DMS79 treated with DMSO at 0.1 percent for 48 hours (cell line): Measurements from ENCODE around the gene RAB3GAP1.
"Not testable (repeated sequence)": the region's sequence is repeated elsewhere in the genome, so short reads cannot be mapped to it uniquely, and the experiment has no call there.

Experiments used
- DNase-seq: peaks from one replicate; lab custom pipeline; 2025; lab: John Stamatoyannopoulos, UW

The RAB3GAP1 gene

DNA sequence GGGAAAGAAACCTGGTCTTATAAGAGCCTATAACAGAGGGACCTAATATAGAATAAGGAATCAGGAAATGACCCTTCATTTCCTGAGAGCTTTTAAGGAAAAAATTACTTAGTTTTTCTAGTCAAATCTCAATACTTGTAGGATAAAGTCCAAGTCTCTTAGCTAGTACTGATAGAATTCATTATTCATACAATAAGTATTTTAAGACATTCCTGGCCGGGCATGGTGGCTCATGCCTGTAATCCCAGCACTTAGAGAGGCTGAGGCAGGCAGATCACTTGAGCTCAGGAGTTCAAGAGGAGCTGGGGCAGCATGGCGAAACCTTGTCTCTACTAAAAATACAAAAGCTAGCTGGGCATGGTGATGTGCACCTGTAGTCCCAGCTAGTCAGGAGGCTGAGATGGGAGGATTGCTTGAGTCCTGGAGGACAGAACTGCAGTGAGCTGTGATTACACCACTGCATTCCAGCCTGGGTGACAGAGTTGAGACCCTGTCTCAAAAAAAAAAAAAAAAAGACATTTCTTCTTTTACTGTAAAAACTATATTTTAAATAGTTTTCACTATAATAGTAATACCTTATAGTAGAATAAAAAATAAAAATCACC lies 3.2 kb downstream of the RAB3GAP1 start:
- no peak for DNase-seq

DNA sequence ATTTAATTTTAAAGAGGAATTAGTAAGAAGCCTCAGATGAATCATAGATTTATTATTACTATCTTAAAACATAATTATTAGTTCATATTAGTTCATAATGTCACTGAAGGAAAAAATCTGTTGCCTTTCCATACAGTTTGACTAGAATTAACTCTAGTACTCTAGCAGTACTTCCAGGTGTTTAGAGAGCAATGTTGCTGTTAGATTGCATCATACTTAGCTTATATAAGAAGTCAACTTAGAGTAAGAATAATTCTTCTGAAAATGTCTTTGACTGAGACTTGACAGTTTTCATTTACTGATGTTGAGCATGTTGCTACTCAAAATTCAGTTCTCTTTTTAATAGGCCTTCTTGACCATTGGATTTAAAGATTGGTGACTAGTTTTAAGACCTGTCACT lies 4.7 kb downstream of the RAB3GAP1 start:
- no peak for DNase-seq

DNA sequence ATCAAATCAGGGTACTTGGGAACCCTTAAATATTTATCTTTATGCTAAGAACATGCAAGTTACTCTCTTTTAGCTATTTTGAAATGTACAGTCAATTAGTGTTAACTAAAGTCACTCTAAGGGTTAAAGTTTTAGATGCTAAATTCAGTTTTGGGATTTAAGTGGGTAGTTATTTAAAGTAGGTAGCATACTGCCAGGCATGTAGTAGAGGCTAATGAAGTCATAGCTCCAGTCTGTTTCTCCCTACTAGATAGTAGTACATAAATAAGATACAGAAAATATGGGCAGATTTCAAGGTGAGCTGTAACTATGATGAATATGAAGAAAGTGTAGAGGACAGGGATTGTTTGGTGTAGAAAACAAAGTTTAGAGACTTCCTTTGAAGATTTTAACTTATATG lies 7.5 kb downstream of the RAB3GAP1 start:
- no peak for DNase-seq

DNA sequence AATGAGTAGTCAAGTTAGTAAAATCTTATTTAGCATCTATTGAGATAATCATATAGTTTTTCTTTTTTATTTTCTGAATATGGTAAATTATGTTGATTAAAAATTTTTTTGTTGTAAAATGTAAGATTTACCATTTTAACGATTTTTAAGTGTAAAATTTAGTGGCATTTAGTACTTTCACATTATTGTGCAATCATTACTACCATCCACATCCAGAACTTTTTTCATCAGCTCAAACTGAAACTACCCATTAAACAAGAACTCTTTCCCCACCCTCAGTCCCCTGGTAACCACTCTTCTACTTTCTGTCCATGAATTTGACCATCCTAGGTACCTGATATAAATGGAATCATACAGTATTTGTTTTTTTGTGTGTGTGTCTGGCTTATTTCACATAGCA lies 11.1 kb downstream of the RAB3GAP1 start:
- DNase-seq, result no peak

DNA sequence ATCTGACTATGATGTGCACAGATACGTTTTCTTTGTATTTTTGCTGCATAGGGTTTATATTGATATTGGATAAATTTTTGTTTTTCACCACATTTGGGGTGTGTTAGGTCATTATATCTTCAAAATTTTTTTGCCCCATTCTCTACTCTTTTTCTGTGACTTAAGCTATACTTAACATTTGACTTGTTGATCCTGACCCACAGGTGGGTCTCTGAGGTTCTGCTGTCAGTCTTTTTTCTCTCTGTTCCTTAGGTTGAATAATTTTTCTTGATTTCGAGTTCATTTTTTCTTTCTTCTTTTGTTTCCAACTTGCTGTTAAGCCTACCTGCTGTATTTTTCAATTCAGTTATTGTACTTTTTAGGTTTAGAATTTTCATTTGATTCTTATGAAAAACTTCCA lies 12.1 kb downstream of the RAB3GAP1 start:
- no peak for DNase-seq

DNA sequence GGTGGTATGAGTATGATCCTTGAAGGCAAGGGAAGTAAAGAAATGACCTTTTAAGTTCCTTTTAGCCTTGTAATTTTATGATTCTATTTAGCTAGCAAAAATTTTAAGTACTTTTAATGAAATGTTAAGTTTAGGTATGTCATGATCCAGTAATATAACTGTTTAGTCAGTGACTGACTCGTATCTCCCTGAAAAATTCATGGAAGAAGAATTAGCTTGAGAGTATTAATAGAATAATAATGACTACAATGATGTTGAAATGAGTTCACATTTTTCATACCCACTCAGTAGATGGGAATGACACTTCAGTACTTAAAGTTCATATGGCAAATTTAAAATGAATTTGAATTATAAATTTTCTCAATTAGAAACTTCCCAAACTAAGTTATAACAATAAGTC lies 14.6 kb downstream of the RAB3GAP1 start:
- no peak for DNase-seq

DNA sequence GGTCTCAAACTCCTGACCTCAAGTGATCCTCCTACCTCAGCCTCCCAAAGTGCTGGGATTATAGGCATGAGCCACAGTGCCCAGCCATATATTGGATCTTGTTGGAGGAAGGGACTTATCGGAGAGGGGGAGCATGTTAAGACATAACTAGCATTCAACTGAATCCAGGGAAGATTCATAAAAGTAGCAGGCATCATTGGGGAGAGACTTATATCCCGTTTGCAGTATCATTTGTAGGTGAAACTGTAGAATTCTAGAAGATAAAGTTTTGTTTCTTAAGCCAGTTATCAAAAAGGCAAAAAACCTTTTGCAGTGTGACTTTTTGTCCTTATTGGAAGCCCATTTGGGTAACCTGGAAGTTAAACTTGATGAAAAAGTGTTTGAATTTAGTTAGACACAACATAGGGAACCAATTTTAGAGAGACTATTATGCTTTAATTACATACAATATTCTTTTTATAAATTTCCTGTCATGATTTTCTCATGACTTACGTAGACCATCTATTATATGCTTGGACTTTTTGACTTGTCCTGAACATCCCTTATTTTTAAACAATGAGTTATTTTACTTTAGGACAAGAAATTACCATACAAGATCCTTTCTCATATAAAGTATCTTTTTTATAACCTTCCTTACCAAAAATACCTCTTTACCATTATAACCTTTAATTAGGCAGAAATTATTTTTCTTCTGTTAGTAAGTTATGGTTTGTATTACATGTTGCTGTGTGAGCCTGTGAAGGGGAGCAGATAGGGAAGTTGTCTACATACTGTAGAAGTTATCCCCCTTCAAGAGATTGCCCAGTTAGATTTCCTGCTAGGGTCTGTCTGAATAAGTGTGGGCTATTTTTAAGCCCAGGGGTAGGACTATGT lies 20.3 kb downstream of the RAB3GAP1 start:
- DNase-seq, result peak; percentile 17

DNA sequence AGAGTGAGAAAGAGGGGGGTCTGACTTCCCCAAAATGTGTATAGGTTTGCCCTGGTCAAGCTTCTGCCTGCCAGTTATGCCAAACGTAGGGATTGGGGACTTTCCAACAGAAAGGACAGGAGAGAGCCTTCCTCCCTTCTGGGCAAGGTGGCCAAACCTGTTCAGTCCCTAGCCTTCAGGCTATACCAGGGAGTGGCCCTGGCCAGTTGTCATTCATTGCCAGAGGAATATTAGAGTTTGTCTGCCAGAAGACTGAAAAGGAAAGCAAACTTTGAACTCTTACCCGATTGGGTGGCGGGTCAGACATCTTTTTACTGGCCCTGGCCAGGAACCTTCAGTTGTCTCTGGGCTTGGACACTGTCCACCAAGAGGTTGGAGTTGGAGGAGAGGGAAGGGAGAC lies 22.1 kb downstream of the RAB3GAP1 start:
- DNase-seq, result no peak

DNA sequence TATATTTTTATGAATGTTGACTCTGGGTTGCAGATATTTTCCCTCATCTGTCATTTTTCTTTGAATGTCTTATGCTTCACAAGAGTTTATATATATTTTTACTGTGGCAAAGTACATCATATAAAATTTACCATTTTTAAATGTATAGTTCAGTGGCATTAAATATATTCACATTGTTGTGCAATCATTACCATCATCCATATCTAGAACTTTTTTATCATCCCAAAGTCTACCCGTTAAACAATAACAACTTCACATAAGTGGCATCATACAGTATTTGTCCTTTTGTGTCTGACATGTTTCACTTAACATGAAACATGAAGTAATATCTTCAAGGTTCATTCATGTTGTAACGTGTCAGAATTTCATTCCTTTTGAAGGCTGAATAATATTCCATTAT lies 24.5 kb downstream of the RAB3GAP1 start:
- DNase-seq, result no peak

DNA sequence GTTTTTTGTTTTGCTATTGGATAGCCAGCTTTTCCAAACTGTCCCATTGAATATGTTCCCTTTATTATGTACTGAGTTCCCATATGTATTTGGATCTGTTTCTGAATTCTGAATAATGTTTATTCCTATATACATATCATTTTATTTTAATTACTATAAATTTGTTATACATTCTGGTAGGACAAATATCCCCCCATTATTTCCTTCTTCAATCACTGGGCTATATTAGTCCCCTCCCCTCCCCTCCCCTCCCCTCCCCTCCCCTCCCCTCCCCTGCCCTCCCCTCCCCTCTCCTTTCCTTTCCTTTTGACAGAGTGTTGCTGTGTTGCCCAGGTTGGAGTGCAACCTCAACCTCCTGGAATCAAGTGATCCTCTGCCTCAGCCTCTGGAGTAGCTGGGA lies 26.3 kb downstream of the RAB3GAP1 start:
- no peak for DNase-seq

DNA sequence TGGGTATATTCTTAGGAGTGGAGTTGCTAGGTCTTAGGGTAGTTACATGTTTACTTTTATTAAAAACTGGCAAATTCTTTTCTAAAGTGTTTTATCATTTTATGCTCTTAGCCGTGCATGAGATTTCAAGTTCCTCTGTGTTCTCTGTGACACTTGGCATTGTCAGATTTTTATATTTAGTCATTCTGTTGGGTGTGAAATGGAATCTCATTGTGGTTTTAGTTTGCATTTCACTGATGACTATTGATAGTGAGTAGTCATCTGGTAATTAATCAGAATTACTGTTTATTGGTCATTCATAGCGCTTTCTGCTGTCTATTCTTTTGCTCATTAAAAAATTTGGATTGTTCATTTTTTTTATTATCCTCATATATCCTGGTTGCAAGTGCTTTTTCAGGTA lies 34.1 kb downstream of the RAB3GAP1 start:
- no peak for DNase-seq

DNA sequence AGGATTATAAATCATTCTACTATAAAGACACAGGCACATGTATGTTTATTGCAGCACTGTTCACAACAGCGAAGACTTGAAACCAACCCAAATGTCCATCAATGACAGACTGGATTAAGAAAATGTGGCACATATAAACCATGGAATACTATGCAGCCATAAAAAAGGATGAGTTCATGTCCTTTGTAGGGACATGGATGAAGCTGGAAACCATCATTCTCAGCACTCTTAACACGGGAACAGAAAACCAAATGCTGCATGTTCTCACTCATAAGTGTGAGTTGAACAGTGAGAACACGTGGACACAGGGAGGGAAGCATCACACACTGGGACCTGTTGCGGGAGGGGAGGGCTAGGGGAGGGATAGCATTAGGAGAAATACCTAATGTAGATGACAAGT lies 37.5 kb downstream of the RAB3GAP1 start:
- not testable (repeated sequence) for DNase-seq

DNA sequence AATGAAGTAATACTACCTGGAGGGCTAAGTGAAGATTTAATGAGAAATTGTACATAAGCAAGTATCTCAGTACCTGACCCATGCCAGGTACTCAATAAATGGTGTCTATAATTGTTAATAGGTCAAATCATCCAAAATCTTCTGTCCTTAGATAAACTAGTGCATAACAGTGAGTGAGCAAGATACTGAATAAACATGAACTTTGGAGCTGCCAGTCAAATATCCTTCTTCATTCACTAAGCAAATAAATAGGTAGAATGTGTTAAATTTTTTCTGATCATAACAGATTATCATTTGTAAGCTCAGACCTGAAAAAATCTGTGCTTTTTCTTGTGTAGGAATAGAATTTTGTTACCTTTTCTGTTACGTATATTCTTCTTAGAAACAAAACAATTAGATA lies 39.6 kb downstream of the RAB3GAP1 start:
- DNase-seq, result no peak

DNA sequence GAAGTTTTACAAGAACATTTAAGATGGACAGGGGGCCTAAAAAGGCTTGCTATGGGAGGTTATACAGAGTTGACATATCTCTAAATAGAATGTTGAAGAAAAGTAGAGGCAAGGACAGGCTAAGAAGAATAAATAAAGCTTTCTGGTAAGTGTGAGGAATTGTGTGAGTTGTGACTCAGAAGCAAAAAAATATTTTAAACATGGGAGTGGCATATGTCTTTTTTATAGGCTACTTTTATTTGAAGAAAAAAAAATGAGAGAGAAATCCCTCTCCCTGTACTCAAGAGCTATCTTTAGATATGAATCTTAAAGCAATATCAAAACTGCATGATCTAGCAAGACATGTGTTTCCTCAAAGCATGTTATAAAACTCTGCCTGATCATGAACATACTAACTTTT lies 41.1 kb downstream of the RAB3GAP1 start:
- DNase-seq, result no peak

DNA sequence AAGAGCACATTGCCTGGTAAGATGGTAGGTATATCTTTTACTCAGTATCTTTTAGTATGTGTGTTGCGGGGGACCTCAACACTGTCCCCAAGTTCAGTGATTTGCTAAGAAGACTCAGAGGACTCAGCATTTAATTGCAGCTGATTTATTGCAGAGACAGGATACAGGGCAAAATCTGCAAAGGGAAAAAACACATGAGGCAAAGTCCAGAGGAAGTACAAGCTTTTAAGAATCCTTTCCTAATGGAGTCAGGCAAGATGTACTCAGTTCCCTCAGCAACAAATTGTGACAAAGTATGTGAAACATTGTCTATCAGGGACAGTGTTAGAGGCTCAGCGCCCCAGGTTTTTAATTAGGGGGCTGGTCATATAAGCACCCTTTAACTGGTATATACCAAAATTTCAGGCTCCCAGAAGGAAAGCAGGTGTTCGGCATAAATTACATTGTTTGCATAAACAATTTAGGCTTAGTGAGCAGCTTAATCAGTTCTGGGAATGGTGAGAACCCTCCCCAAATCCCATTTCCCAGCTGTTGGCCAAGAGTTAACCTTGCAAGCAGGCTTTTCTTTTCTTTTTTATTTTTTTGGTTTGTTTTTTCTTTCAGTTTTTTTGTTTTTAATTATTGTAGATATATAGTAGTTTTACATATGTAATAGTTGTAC lies 41.7 kb downstream of the RAB3GAP1 start:
- DNase-seq, result no peak

DNA sequence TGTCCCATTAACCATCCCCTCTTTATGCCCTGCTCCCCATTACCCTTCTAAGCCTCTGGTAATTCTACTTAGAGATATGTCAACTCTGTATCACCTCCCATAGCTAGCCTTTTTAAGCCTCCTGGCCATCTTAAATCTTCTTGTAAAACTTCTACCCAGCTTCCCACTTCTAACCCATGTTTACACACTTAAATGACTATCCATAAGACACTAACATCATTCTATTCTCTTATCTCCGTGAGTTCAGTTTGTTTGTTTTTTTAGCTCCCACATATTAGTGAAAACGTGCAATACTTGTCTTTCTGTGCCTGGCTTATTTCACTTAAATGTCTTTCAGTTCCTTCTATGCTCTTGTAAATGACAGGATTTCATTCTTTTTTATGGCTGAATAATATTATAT lies 42.4 kb downstream of the RAB3GAP1 start:
- DNase-seq, result no peak

DNA sequence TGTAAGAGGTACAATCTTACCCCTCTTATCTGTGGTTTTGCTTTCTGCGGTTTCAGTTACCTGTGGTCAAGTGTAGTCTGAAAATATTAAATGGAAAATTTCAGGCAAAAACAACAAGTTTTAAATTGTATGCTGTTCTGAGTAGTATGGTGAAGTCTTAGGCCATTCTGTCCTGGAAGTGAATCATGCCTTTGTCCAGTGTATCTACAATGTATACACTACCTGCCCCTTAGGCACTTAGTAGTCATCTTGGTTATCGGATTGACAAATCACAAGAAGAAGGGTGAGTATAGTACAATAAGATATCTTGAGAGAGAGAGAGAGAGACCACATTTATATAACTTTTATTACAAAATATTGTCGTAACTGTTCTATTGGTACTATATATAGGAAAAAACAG lies 43.5 kb downstream of the RAB3GAP1 start:
- no peak for DNase-seq

DNA sequence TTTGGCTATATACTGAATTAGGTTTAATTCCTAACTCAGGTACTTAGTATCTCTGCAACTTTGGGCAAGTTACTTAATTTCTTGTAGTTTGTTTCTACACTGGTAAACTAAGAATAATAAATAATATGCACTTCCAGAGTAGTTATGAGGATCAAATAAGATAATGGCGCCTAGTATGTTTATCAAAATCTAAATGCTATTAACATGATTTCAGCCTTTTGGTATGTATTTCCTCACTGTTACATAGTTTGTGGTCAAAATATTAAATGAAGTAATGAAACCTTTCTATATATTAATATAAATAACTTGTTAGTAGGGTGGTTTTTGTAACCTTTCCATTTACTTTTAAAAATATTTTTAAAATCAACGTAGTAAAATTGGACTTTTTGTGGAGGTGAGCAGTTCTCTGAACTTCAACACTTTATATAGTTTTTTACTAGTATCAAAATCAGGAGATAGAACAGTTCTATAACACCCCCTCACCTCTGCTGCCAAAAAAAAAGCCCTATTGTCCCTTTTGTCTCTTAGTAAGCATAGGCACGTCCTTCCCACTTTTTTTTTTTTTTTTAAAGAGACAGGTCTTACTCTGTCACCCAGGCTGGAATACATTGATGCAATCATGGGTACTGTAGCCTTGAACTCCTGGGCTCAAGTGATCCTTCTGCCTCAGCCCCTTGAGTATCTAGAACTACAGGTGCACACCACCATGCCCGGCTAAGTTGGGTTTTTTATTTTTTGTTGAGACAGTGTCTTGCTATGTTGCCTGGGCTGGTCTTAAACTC lies 44.8 kb downstream of the RAB3GAP1 start:
- no peak for DNase-seq

DNA sequence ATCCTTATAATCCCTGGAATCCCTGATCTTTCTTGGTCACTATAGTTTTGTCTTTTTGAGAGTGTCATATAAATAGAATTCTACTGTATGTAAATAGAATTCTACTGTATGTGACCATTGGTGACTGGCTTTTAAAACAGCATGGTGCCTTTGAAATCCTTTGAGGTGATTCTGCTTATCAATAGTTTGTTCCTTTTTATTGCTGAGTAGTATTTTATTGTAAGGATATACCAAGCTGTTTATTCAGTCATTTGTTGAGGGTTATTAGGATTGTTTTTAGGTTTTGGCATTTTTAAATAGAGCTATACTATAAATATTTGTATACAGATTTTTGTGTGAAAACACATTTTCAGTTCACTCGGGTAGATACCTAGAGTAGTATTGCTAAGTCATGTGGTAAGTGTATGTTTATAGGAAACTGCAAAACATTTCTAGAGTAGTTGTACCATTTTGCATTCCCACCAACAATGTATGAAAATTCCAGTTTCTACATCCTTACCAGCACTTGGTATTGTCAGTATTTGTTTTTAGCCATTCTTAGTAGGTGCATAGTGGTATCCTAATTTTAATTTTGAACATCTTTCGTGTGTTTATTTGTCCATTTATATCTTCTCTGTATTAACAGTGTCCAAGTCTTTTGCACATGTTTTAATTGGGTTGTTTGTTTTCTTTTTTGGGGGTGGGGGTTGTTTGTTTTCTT lies 45.6 kb downstream of the RAB3GAP1 start:
- DNase-seq, result no peak

DNA sequence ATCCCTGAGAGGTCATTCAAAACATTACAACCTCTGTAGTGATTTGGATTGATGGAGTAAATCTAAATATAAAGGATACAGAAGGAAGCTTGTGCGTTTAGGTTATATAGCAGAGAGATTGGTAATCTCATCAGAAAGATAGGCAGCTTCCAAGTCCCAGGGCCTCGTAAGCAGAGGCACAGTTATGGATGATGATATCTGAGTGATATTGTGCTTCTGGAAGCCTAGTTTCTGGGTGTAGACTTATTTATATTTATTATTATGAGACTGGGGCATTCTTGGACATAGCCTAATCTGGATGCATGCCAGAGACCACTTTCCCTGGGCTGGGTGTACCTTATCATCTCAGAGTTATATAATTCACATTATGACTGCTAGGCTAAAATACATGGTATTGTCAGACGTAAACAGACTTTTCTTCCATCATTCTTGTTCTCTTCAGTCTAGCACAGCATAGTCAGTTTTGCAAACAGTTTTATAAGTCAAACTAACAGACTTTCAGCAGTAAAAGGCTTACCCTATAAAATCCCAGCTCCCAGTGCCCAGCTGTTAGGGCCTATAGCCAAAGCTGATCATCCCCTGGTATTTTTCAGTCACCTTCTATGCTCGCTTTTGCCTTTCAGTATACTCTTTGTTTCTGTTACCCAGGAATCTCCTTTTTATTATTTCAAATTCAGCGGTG lies 47.9 kb downstream of the RAB3GAP1 start:
- DNase-seq, result no peak

DNA sequence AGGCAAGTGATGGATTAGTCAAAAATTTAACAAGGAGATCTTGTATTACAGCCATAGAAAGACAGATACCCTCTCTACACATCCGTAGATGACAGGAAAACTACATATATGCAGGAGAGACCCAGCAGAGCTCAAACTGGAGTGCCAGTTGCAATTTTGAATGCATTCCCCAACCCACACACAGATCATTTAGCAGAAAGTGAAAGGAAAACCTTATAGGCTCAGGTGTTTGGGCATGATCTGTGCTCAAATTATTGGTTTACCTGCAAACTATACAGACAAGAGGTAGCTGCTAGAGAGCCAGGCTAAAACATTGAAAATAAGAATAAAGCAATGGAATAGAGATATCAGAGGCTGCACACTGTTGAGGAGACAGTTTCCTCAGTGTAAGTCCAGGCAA lies 51.8 kb downstream of the RAB3GAP1 start:
- no peak for DNase-seq
